Neural cell (in vitro differentiated cells): ENCODE results near the gene PCDH15. TPM values are rescaled to one million over a fixed set of nuclear protein-coding genes. Genes with fewer than 3 reads are reported as not detected.
A peak's percentile ranks its signal among the peaks of the same experiment; 100 is the strongest.

Experiments used
- H2AFZ ChIP-seq: fragments of 200-600, 300-800 bp; sonication (generic), shearing (Covaris generic); 2 replicates; pipeline ENCODE4 v1.6.0; 2014; ENCODE audit warnings: low read depth, mild to moderate bottlenecking, antibody characterized with exemption, low read length, moderate library complexity
- H3F3A ChIP-seq: fragments of 200-600 bp; shearing (Covaris generic); 2 replicates; pipeline ENCODE4 v1.6.1; 2016; ENCODE audit warnings: mild to moderate bottlenecking, moderate library complexity, mixed read lengths, antibody characterized with exemption, low read length; ENCODE audit not compliant: insufficient read depth, poor library complexity, severe bottlenecking
- H3K27ac ChIP-seq: fragments of 200-600, 300-800 bp; sonication (generic), shearing (Covaris generic); 2 replicates; pipeline ENCODE4 v1.5.1; 2014; ENCODE audit warnings: mild to moderate bottlenecking, low read length, moderate library complexity
- H3K27me3 ChIP-seq: fragments of 300-800, 200-600 bp; sonication (generic), shearing (Covaris generic); 2 replicates; pipeline ENCODE4 v1.6.0; 2014; ENCODE audit warnings: mild to moderate bottlenecking, low read depth, low read length, moderate library complexity; ENCODE audit not compliant: insufficient read depth
- H3K36me3 ChIP-seq: fragments of 300-800, 200-600 bp; sonication (generic), shearing (Covaris generic); 2 replicates; pipeline ENCODE4 v1.5.1; 2014; ENCODE audit warnings: mild to moderate bottlenecking, antibody characterized with exemption, low read length, moderate library complexity; ENCODE audit not compliant: insufficient read depth
- H3K4me2 ChIP-seq: fragments of 300-800, 200-600 bp; sonication (generic), shearing (Covaris generic); 2 replicates; pipeline ENCODE4 v1.6.0; 2014; ENCODE audit warnings: mild to moderate bottlenecking, low read length
- H3K4me3 ChIP-seq: fragments of 300-800, 200-600 bp; sonication (generic), shearing (Covaris generic); 2 replicates; pipeline ENCODE4 v1.5.1; 2014; ENCODE audit warnings: mild to moderate bottlenecking, low read length, moderate library complexity
- H3K79me2 ChIP-seq: fragments of 200-600 bp; shearing (Covaris generic); replicated peaks from 2 replicates; pipeline ENCODE4 v1.6.0; 2014; ENCODE audit warnings: mild to moderate bottlenecking, low read length, moderate library complexity; ENCODE audit not compliant: insufficient read depth
- H3K9ac ChIP-seq: fragments of 300-800, 200-600 bp; sonication (generic), shearing (Covaris generic); 2 replicates; pipeline ENCODE4 v1.6.1; 2016; ENCODE audit warnings: mild to moderate bottlenecking, low read length, mixed read lengths
- H3K9me2 ChIP-seq: fragments of 200-600 bp; shearing (Covaris generic); 2 replicates; pipeline ENCODE4 v1.6.1; 2016; ENCODE audit warnings: mild to moderate bottlenecking, low read length, mixed read lengths; ENCODE audit not compliant: insufficient read depth
- H3K9me3 ChIP-seq: fragments of 200-600, 300-800 bp; sonication (generic), shearing (Covaris generic); 2 replicates; pipeline ENCODE4 v1.6.1; 2016; ENCODE audit warnings: mild to moderate bottlenecking, mixed run types, low read length, moderate library complexity, mixed read lengths
- H4K20me1 ChIP-seq: fragments of 200-600 bp; shearing (Covaris generic); 2 replicates; pipeline ENCODE4 v1.6.1; 2016; ENCODE audit warnings: mild to moderate bottlenecking, mixed run types; ENCODE audit not compliant: insufficient read depth
- EP300 ChIP-seq: fragments of 450-650 bp; conservative IDR thresholded peaks from 2 replicates; pipeline ENCODE4 v1.6.1; 2014; ENCODE audit warnings: antibody characterized with exemption, mild to moderate bottlenecking, moderate library complexity; ENCODE audit not compliant: poor library complexity, severe bottlenecking
- EZH2 ChIP-seq: fragments of 200-600, 300-800 bp; shearing (Covaris generic), sonication (generic); IDR thresholded peaks from 2 replicates; pipeline ENCODE4 v1.6.1; 2014; ENCODE audit warnings: antibody characterized with exemption, low read length, borderline replicate concordance, mild to moderate bottlenecking; ENCODE audit not compliant: insufficient read depth, poor library complexity, severe bottlenecking
- MXI1 ChIP-seq: fragments of 450-650 bp; conservative IDR thresholded peaks from 2 replicates; pipeline ENCODE4 v1.6.1; 2014; ENCODE audit warnings: antibody characterized with exemption, mild to moderate bottlenecking; ENCODE audit not compliant: poor library complexity, severe bottlenecking
- POLR2AphosphoS5 ChIP-seq: IDR thresholded peaks from 2 replicates; pipeline ENCODE4 v1.6.1; 2012
- RAD21 ChIP-seq: fragments of 450-650 bp; conservative IDR thresholded peaks from 2 replicates; pipeline ENCODE4 v1.6.1; 2014; ENCODE audit warnings: antibody characterized with exemption, mild to moderate bottlenecking, moderate library complexity
- SMC3 ChIP-seq: fragments of 450-650 bp; conservative IDR thresholded peaks from 2 replicates; pipeline ENCODE4 v1.6.1; 2014; ENCODE audit warnings: antibody characterized with exemption, mild to moderate bottlenecking, moderate library complexity; ENCODE audit not compliant: poor library complexity
- TAF1 ChIP-seq: IDR thresholded peaks from 2 replicates; pipeline ENCODE4 v1.6.1; 2012; ENCODE audit warnings: low read depth
- polyA plus RNA-seq: library from polyadenylated mRNA; depleted of rRNA; stranded (reverse); fragments of >200 nt; gene quantifications from 2 replicates; pipeline ENCODE4 v1.2.3, GENCODE V29; 2014
- TF ChIP-seq, protein P1 (sequence below): IDR thresholded peaks from 2 replicates; pipeline ENCODE4 v1.6.1; 2012; ENCODE audit warnings: borderline replicate concordance
- TF ChIP-seq, protein P2 (sequence below): fragments of 450-650 bp; IDR thresholded peaks from 2 replicates; pipeline ENCODE4 v1.5.1; 2014; ENCODE audit warnings: antibody characterized with exemption, mild to moderate bottlenecking, moderate library complexity; ENCODE audit not compliant: poor library complexity, severe bottlenecking

PCDH15 gene
- polyA plus RNA-seq, 1 donor from 2014 or later = 1.2 TPM

DNA sequence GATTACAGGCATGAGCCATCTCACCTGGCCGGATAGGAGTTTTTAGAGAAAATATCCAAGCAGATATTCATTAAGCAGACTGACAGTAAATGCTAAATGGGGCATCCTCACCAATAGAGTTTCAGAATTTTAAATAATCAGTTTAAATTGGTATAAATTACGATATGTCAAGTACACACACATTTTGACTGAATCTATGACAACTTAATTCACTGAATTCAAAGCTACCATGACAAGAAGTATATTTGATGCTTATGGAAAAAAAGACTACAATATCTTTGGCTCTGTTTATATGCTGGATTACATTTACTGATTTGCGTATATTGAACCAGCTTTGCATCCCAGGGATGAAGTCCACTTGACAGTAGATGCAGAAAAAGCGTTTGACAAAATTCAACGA lies 774.7 kb downstream of the PCDH15 start:
- no peak overlapping the region for H3K9ac ChIP-seq
- H3K9me3 ChIP-seq = no peaks in the 10 kb centered on the region
- no peaks in the 10 kb centered on the region for H3K27me3 ChIP-seq
- H3K9me2 ChIP-seq = no peaks in the 10 kb centered on the region
- H3K36me3 ChIP-seq = no peaks in the 10 kb centered on the region
- no peaks in the 10 kb centered on the region for H3K79me2 ChIP-seq
- H3K27ac ChIP-seq = no peak overlapping the region
- no peak overlapping the region for H3K4me3 ChIP-seq
- no peaks in the 10 kb centered on the region for H4K20me1 ChIP-seq
- TF ChIP-seq MXI1 (no peak), POLR2AphosphoS5 (peak; percentile 57), SMC3 (no peak), EP300 (peak; percentile 79), EZH2 (no peak)
- no peak overlapping the region for H2AFZ ChIP-seq
- no peaks in the 10 kb centered on the region for H3F3A ChIP-seq
- no peak overlapping the region for H3K4me2 ChIP-seq

GRCh38 chr10:54011117-54011516 lies 789.9 kb downstream of the PCDH15 start:
- Histone ChIP-seq H3K36me3 (no peaks in the 10 kb centered on the region), H4K20me1 (no peaks in the 10 kb centered on the region), H3F3A (no peaks in the 10 kb centered on the region), H3K9ac (no peak overlapping the region), H3K27ac (no peak overlapping the region), H3K9me2 (no peaks in the 10 kb centered on the region), H3K27me3 (no peaks in the 10 kb centered on the region), H2AFZ (no peak overlapping the region), H3K4me3 (no peak overlapping the region), H3K9me3 (no peaks in the 10 kb centered on the region), H3K79me2 (no peaks in the 10 kb centered on the region), H3K4me2 (no peak overlapping the region)
- TF ChIP-seq EP300 = no peak
- no peak for TF ChIP-seq RAD21
- no peak for TF ChIP-seq MXI1
- TF ChIP-seq SMC3 = no peak
- no peak for TF ChIP-seq TAF1
- TF ChIP-seq, protein P1, sequence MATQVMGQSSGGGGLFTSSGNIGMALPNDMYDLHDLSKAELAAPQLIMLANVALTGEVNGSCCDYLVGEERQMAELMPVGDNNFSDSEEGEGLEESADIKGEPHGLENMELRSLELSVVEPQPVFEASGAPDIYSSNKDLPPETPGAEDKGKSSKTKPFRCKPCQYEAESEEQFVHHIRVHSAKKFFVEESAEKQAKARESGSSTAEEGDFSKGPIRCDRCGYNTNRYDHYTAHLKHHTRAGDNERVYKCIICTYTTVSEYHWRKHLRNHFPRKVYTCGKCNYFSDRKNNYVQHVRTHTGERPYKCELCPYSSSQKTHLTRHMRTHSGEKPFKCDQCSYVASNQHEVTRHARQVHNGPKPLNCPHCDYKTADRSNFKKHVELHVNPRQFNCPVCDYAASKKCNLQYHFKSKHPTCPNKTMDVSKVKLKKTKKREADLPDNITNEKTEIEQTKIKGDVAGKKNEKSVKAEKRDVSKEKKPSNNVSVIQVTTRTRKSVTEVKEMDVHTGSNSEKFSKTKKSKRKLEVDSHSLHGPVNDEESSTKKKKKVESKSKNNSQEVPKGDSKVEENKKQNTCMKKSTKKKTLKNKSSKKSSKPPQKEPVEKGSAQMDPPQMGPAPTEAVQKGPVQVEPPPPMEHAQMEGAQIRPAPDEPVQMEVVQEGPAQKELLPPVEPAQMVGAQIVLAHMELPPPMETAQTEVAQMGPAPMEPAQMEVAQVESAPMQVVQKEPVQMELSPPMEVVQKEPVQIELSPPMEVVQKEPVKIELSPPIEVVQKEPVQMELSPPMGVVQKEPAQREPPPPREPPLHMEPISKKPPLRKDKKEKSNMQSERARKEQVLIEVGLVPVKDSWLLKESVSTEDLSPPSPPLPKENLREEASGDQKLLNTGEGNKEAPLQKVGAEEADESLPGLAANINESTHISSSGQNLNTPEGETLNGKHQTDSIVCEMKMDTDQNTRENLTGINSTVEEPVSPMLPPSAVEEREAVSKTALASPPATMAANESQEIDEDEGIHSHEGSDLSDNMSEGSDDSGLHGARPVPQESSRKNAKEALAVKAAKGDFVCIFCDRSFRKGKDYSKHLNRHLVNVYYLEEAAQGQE = no peak
- TF ChIP-seq EZH2 = no peak
- TF ChIP-seq, protein P2, sequence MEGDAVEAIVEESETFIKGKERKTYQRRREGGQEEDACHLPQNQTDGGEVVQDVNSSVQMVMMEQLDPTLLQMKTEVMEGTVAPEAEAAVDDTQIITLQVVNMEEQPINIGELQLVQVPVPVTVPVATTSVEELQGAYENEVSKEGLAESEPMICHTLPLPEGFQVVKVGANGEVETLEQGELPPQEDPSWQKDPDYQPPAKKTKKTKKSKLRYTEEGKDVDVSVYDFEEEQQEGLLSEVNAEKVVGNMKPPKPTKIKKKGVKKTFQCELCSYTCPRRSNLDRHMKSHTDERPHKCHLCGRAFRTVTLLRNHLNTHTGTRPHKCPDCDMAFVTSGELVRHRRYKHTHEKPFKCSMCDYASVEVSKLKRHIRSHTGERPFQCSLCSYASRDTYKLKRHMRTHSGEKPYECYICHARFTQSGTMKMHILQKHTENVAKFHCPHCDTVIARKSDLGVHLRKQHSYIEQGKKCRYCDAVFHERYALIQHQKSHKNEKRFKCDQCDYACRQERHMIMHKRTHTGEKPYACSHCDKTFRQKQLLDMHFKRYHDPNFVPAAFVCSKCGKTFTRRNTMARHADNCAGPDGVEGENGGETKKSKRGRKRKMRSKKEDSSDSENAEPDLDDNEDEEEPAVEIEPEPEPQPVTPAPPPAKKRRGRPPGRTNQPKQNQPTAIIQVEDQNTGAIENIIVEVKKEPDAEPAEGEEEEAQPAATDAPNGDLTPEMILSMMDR = no peak
- TF ChIP-seq POLR2AphosphoS5 = no peak
